Measurements from ENCODE around the gene PDIA5. TPM values are rescaled to one million over a fixed set of nuclear protein-coding genes. Genes with fewer than 3 reads are reported as not detected.

Gene PDIA5
- total RNA-seq, 2 donors from 2014 or later, result 57.5 to 68.3 TPM

- TF ChIP-seq CTCF (conservative IDR thresholded peaks at IDR 0.05), result no peak
- no peaks in the 10 kb centered on the region for H3K9me3 ChIP-seq (ENCODE audit: control insufficient read depth, low read length)
- Mint-ChIP-seq H3K27ac (no peak overlapping the region), H3K9me3 (no peaks in the 10 kb centered on the region), H3K4me1 (peaks cover 31% of the 10 kb centered on the region), H3K36me3 (ENCODE audit: low read depth) (no peaks in the 10 kb centered on the region), H3K27me3 (ENCODE audit: insufficient read depth) (peaks cover 33% of the 10 kb centered on the region), H3K4me3 (no peak overlapping the region)
- no peak overlapping the region for H3K4me3 ChIP-seq (ENCODE audit: low read length)
- 90 to 95% methylated on average over 5 to 6 of the region's 6 CpGs for WGBS, 2 experiments (ENCODE audit: insufficient coverage in 1 of 2, insufficient read length in 1 of 2)
- no peaks in the 10 kb centered on the region for H3K36me3 ChIP-seq (ENCODE audit: control insufficient read depth, insufficient read depth, low read length)
- H3K27ac ChIP-seq (ENCODE audit: low read depth, low read length), result no peak overlapping the region
- peaks cover 13% of the 10 kb centered on the region for H3K27me3 ChIP-seq (ENCODE audit: control insufficient read depth, insufficient read depth, low read length, poor library complexity, severe bottlenecking)
- H3K9ac ChIP-seq (ENCODE audit: extremely low read depth, low read length, poor library complexity, severe bottlenecking), result no peak overlapping the region
- H3K4me1 ChIP-seq (ENCODE audit: control insufficient read depth, insufficient read depth, low read length), result no peaks in the 10 kb centered on the region
- DNase-seq, result no peak
Measured at GRCh38 chr3:123042413-123042812, 24.4 kb upstream of the PDIA5 start.

GRCh38 chr3:123044981-123045763 lies 21.7 kb upstream of the PDIA5 start:
- Histone ChIP-seq H3K9me3 (ENCODE audit: control insufficient read depth, low read length) (no peaks in the 10 kb centered on the region), H3K9ac (ENCODE audit: extremely low read depth, low read length, poor library complexity, severe bottlenecking) (no peak overlapping the region), H3K4me1 (ENCODE audit: control insufficient read depth, insufficient read depth, low read length) (no peaks in the 10 kb centered on the region), H3K27ac (ENCODE audit: low read depth, low read length) (no peak overlapping the region), H3K4me3 (ENCODE audit: low read length) (no peak overlapping the region), H3K36me3 (ENCODE audit: control insufficient read depth, insufficient read depth, low read length) (no peaks in the 10 kb centered on the region), H3K27me3 (ENCODE audit: control insufficient read depth, insufficient read depth, low read length, poor library complexity, severe bottlenecking) (no peaks in the 10 kb centered on the region)
- 56 to 69% methylated on average over 3 to 5 of the region's 5 CpGs for WGBS, 2 experiments (ENCODE audit: insufficient coverage in 1 of 2, insufficient read length in 1 of 2)
- Mint-ChIP-seq H3K27ac (no peak overlapping the region), H3K4me3 (no peak overlapping the region), H3K9me3 (no peaks in the 10 kb centered on the region), H3K27me3 (ENCODE audit: insufficient read depth) (peaks cover 7% of the 10 kb centered on the region), H3K4me1 (peaks cover 22% of the 10 kb centered on the region), H3K36me3 (ENCODE audit: low read depth) (no peaks in the 10 kb centered on the region)
- no peak for TF ChIP-seq CTCF (conservative IDR thresholded peaks at IDR 0.05)
- DNase-seq, result no peak

GRCh38 chr3:123046262-123047061 lies 20.4 kb upstream of the PDIA5 start:
- Mint-ChIP-seq H3K4me1 (peaks cover 28% of the 10 kb centered on the region), H3K9me3 (no peaks in the 10 kb centered on the region), H3K4me3 (no peak overlapping the region), H3K36me3 (ENCODE audit: low read depth) (no peaks in the 10 kb centered on the region), H3K27me3 (ENCODE audit: insufficient read depth) (no peaks in the 10 kb centered on the region), H3K27ac (no peak overlapping the region)
- H3K4me3 ChIP-seq (ENCODE audit: low read length), result no peak overlapping the region
- 71 to 79% methylated on average over 8 to 10 of the region's 10 CpGs for WGBS, 2 experiments (ENCODE audit: insufficient coverage in 1 of 2, insufficient read length in 1 of 2)
- no peak overlapping the region for H3K27ac ChIP-seq (ENCODE audit: low read depth, low read length)
- DNase-seq, result no peak
- H3K9ac ChIP-seq (ENCODE audit: extremely low read depth, low read length, poor library complexity, severe bottlenecking), result no peak overlapping the region
- no peaks in the 10 kb centered on the region for H3K36me3 ChIP-seq (ENCODE audit: control insufficient read depth, insufficient read depth, low read length)
- no peaks in the 10 kb centered on the region for H3K27me3 ChIP-seq (ENCODE audit: control insufficient read depth, insufficient read depth, low read length, poor library complexity, severe bottlenecking)
- no peaks in the 10 kb centered on the region for H3K4me1 ChIP-seq (ENCODE audit: control insufficient read depth, insufficient read depth, low read length)
- no peaks in the 10 kb centered on the region for H3K9me3 ChIP-seq (ENCODE audit: control insufficient read depth, low read length)
- TF ChIP-seq CTCF (conservative IDR thresholded peaks at IDR 0.05), result no peak
